Measurements from ENCODE around the gene CD207.

The CD207 gene

GRCh38 chr2:70796262-70796661 is 39.4 kb downstream of the CD207 start:
- in situ Hi-C loops (cut with MboI; ENCODE audit: low sequenced_read_pairs): loop anchor here (10.0 kb wide), 1 partner anchor 149 kb away; no protein-coding TSS in a partner anchor

DNA sequence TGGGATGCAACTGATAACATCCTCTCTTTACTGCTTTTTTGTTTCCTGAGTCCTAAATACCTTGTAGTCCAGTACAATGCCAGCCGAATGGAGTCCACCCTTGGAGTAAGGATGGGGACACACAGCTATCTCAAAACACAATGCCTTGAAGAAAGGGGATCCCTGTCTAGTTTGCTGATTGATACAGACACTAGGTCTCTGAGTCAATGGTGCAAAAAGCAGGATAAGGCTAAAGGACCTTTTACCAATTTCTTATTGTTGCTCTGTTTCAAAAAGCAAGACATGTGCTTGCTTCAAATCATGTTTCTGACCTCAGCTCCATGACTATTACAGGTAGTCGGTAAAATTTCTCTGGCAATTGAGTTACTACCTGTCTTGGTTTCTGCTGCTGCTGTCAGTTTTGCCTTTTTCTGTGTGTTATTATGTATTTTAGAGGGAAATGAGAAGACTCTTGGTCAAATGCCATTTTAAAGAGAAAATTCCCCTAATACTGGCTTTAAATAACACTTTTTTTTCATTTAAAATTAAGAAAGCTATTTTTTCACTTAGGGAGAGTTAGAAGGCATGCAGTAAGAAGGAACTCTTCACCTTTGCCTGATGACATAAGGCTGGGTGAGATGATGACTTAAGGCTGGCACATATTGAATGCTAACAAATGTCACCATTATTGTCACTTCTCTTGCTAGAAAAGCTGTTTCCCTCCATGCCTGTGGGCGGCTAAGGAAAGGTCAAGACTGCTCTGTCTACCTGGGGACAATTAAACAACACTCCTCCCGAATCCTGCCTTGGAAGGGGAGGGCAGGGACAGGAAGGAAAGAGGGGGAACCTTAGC is 40.2 kb downstream of the CD207 start:
- in situ Hi-C loops (cut with MboI; ENCODE audit: low sequenced_read_pairs): loop anchor here (10.0 kb wide), 1 partner anchor 149 kb away; no protein-coding TSS in a partner anchor

- in situ Hi-C loops (cut with MboI; ENCODE audit: low sequenced_read_pairs): loop anchor here (10.0 kb wide), 1 partner anchor 151 kb away; no protein-coding TSS in a partner anchor
Measured at GRCh38 chr2:70793450-70793849, 42.2 kb downstream of the CD207 start.

GRCh38 chr2:70790136-70790828 is 45.3 kb downstream of the CD207 start, which contains the start of gene FIGLA:
FIGLA (minus strand) TSS chr2:70790643; CDS start chr2:70790638, 5 bp downstream.
- in situ Hi-C loops (cut with MboI; ENCODE audit: low sequenced_read_pairs): loop anchor here (10.0 kb wide), 1 partner anchor 155 kb away; no protein-coding TSS in a partner anchor

- in situ Hi-C loops (cut with MboI; ENCODE audit: low sequenced_read_pairs): loop anchor here (10.0 kb wide), 2 partner anchors 135 to 155 kb away; no protein-coding TSS in a partner anchor
Measured at GRCh38 chr2:70789304-70790135, 46.1 kb downstream of the CD207 start.

DNA sequence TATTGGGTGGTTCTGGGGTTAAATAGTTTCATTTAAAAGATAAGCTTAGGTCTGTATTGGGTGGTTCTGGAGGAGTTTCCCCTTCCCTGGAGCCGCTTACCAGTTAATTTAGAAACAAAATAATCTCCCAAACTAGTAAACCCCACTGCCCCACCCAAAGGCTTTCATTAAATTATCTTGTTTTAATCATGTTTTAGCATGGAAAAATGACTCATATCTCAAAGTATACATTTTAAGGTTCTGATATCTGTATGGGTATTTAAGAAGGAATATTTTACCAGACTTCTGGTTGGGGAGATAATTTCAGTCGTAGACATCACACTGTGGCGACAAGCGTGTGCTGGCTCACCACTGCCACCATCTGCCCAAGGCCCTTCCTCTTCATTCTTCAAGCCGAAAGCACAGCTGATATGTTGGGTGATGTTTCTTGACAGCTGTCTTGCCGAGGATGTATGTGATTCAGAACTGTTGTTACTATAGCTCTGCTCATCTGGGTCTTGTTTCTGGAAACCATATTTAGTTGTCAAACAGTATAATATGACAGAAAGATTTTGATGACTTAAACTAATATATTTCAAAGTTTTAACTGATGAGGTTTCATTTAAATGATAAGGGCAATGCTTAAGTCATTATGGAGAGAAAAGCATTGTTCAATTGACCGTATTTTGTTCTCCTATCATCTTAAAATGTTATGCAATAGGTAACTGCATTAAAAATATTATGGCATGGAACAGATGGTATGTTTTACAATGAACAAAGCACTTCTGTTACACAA is 50.3 kb downstream of the CD207 start:
- in situ Hi-C loops (cut with MboI; ENCODE audit: low sequenced_read_pairs): loop anchor here (10.0 kb wide), 1 partner anchor 131 kb away; no protein-coding TSS in a partner anchor

GRCh38 chr2:70784320-70784719 is 51.3 kb downstream of the CD207 start:
- in situ Hi-C loops (cut with MboI; ENCODE audit: low sequenced_read_pairs): loop anchor here (10.0 kb wide), 1 partner anchor 130 kb away; no protein-coding TSS in a partner anchor

All from HL-60/S4 (cell line).